ENCODE measurements around the gene AHCYL1.

GRCh38 chr1:109984190-109984455 lies 442 bp upstream of the AHCYL1 start:
- TF ChIP-seq CTCF (IDR thresholded peaks at IDR 0.05) = no peak
- no peak for TF ChIP-seq EP300 (IDR thresholded peaks at IDR 0.05)
- TF ChIP-seq MAFK (IDR thresholded peaks at IDR 0.05; ENCODE audit: partially characterized antibody) = no peak
